CD4-positive, alpha-beta memory T cell (primary cell): ENCODE data around the gene ZNF526. TPM values are rescaled to one million over a fixed set of nuclear protein-coding genes. Genes with fewer than 3 reads are reported as not detected.

Experiments
- CTCF ChIA-PET: fragments of 350-600 bp; sonication (Branson Sonifier 250); formaldehyde crosslinking; loops from one replicate; lab custom pipeline; 2021; ENCODE audit warnings: inconsistent platforms; ENCODE audit not compliant: partially characterized antibody; lab: Charles Lee
- POLR2A ChIA-PET: fragments of 350-600 bp; sonication (Branson Sonifier 250); formaldehyde crosslinking; loops from one replicate; lab custom pipeline; 2021; ENCODE audit not compliant: partially characterized antibody; lab: Charles Lee
- DNase-seq, 5 donors: peaks; one replicate each; pipeline versions ENCODE4 v3.0.0 to v3.0.0-alpha.2; 2020 to 2022; ENCODE audit warnings: mixed read lengths in 1 of 5
- H3K27ac ChIP-seq: one replicate; pipeline ENCODE4 v1.7.0; 2013; ENCODE audit warnings: low read depth, low read length
- H3K27me3 ChIP-seq: 2 replicates; pipeline ENCODE4 v1.7.0; 2013; ENCODE audit warnings: mild to moderate bottlenecking, low read length, moderate library complexity; ENCODE audit not compliant: insufficient read depth
- H3K36me3 ChIP-seq: 2 replicates; pipeline ENCODE4 v1.7.0; 2013; ENCODE audit warnings: mild to moderate bottlenecking, low read length, moderate library complexity; ENCODE audit not compliant: insufficient read depth
- H3K4me1 ChIP-seq: 2 replicates; pipeline ENCODE4 v1.7.0; 2013; ENCODE audit warnings: mild to moderate bottlenecking, low read length, moderate library complexity; ENCODE audit not compliant: insufficient read depth
- H3K4me3 ChIP-seq, 2 donors: one replicate each; pipeline ENCODE4 v1.7.0; 2013; ENCODE audit warnings: low read length in 2 of 2, mild to moderate bottlenecking in 1 of 2
- H3K9me3 ChIP-seq, 2 donors: one replicate each; pipeline ENCODE4 v1.7.0; 2013; ENCODE audit warnings: low read length in 2 of 2, control low read depth in 1 of 2; ENCODE audit not compliant: control insufficient read depth in 1 of 2
- H3K27ac Mint-ChIP-seq, 7 donors: one replicate each; pipeline ENCODE4 v1.8.0; 2020 to 2021; ENCODE audit warnings: mixed read lengths in 7 of 7, mild to moderate bottlenecking in 6 of 7, inconsistent platforms in 3 of 7, moderate library complexity in 3 of 7
- H3K27me3 Mint-ChIP-seq, 2 donors: one replicate each; pipeline ENCODE4 v1.8.0; 2020 to 2021; ENCODE audit warnings: mixed read lengths in 2 of 2
- H3K36me3 Mint-ChIP-seq, 2 donors: one replicate each; pipeline ENCODE4 v1.8.0; 2020 to 2021; ENCODE audit warnings: mixed read lengths in 2 of 2, inconsistent platforms in 1 of 2, mild to moderate bottlenecking in 1 of 2
- H3K4me1 Mint-ChIP-seq, 4 donors: one replicate each; pipeline ENCODE4 v1.8.0; 2020 to 2021; ENCODE audit warnings: mixed read lengths in 4 of 4, mild to moderate bottlenecking in 1 of 4
- H3K4me3 Mint-ChIP-seq, 8 donors: one replicate each; pipeline ENCODE4 v1.8.0; 2020 to 2021; ENCODE audit warnings: mixed read lengths in 8 of 8, mild to moderate bottlenecking in 7 of 8, moderate library complexity in 6 of 8, inconsistent platforms in 3 of 8
- H3K9me3 Mint-ChIP-seq, 8 donors: one replicate each; pipeline ENCODE4 v1.8.0; 2020 to 2021; ENCODE audit warnings: mixed read lengths in 8 of 8, mild to moderate bottlenecking in 5 of 8, inconsistent platforms in 3 of 8, moderate library complexity in 1 of 8
- intact Hi-C: fragments of 100-400 bp; cut with micrococcal nuclease; formaldehyde crosslinking; loops from one replicate; pipeline ENCODE4 v1.15.1; 2023
- polyA plus RNA-seq, 2 donors: library from polyadenylated mRNA; unstranded; fragments of 300-500 nt; fragmentation: Illumina TruSeq; gene quantifications; one replicate each; pipeline ENCODE4 v1.2.3, GENCODE V29; 2021
- total RNA-seq, 2 experiments: library from RNA; stranded (reverse); gene quantifications; one replicate each; pipeline ENCODE4 v1.2.3, GENCODE V29; 2021

The ZNF526 gene
- total and polyA plus RNA-seq, 4 experiments from 2014 or later, result 2.3 to 28.8 (median 18.5) TPM

- H3K9me3 Mint-ChIP-seq, result peaks cover 0 to 4% (median 0%) of the 10 kb centered on the region in 8 donors
- POLR2A ChIA-PET, result interaction anchor here (0.6 to 9.0 kb wide), 23 partner anchors 8 to 383 kb away, joined by 3 to 139 read pairs (median 8); partner anchors contain the start of genes CIC, DEDD2, ERF and PAFAH1B3
- intact Hi-C loops, result loop anchor here (1.0 to 5.0 kb wide), 5 partner anchors 22 to 180 kb away; partner anchors contain the start of genes MEGF8 and ZNF526
- no peaks in the 10 kb centered on the region for H3K9me3 ChIP-seq
- peaks cover 26 to 68% (median 50%) of the 10 kb centered on the region in 4 donors for H3K4me1 Mint-ChIP-seq
- peaks cover 0 to 29% of the 10 kb centered on the region in 2 donors for H3K36me3 Mint-ChIP-seq
- no peaks in the 10 kb centered on the region for H3K27me3 Mint-ChIP-seq
- H3K27ac Mint-ChIP-seq, result peak overlapping the region; percentile 79 to 97 (median 89)
- DNase-seq, result no peak
- peak overlapping the region; percentile 89 for H3K27ac ChIP-seq
- H3K4me3 ChIP-seq, result peak overlapping the region in 1 of 2 donors; percentile 54
- peaks cover 18% of the 10 kb centered on the region for H3K36me3 ChIP-seq
- H3K27me3 ChIP-seq, result no peaks in the 10 kb centered on the region
- H3K4me3 Mint-ChIP-seq, result peak overlapping the region; percentile 82 to 97 (median 88)
- CTCF ChIA-PET, result interaction anchor here (1.0 to 8.1 kb wide), 8 partner anchors 12 to 109 kb away, joined by 4 to 77 read pairs (median 10); partner anchors contain the start of gene POU2F2
- peaks cover 55% of the 10 kb centered on the region for H3K4me1 ChIP-seq
Observed at GRCh38 chr19:42242069-42242511, 22.0 kb downstream of the ZNF526 start.

- H3K27ac ChIP-seq, result peak within 1 kb of the TSS; percentile 89
- Mint-ChIP-seq H3K27me3 (no peaks in the 10 kb centered on the region), H3K36me3 (peaks cover 0 to 29% of the 10 kb centered on the region in 2 donors), H3K9me3 (peaks cover 0 to 4% (median 0%) of the 10 kb centered on the region in 8 donors), H3K4me3 (peak within 1 kb of the TSS; percentile 90 to 99 (median 96)), H3K4me1 (peaks cover 26 to 69% (median 50%) of the 10 kb centered on the region in 4 donors), H3K27ac (peak within 1 kb of the TSS; percentile 86 to 99 (median 98))
- peak within 1 kb of the TSS; percentile 63 to 65 for H3K4me3 ChIP-seq
- peaks cover 18% of the 10 kb centered on the region for H3K36me3 ChIP-seq
- H3K4me1 ChIP-seq, result peaks cover 55% of the 10 kb centered on the region
- H3K27me3 ChIP-seq, result no peaks in the 10 kb centered on the region
- CTCF ChIA-PET, result interaction anchor here (0.7 to 8.1 kb wide), 15 partner anchors 9 to 133 kb away, joined by 3 to 77 read pairs (median 5); partner anchors contain the start of genes ERF, POU2F2 and ZNF526
- intact Hi-C loops, result loop anchor here (1.0 to 5.0 kb wide), 5 partner anchors 22 to 180 kb away; partner anchors contain the start of genes MEGF8 and ZNF526
- peak; percentile 96 to 100 (median 99) for DNase-seq
- POLR2A ChIA-PET, result interaction anchor here (0.6 to 9.0 kb wide), 26 partner anchors 8 to 383 kb away, joined by 3 to 139 read pairs (median 7); partner anchors contain the start of genes CIC, DEDD2, ERF and PAFAH1B3
- H3K9me3 ChIP-seq, result no peaks in the 10 kb centered on the region
Observed at GRCh38 chr19:42242512-42243409, 22.6 kb downstream of the ZNF526 start, which contains the start of gene GSK3A. TSS of gene GSK3A (minus strand) at chr19:42242602. CDS start at chr19:42242465, 137 bp downstream.

GRCh38 chr19:42244347-42245220 lies 24.5 kb downstream of the ZNF526 start:
- no peaks in the 10 kb centered on the region for H3K9me3 ChIP-seq
- peak overlapping the region; percentile 53 to 89 for H3K4me3 ChIP-seq
- H3K4me1 ChIP-seq, result peaks cover 47% of the 10 kb centered on the region
- Mint-ChIP-seq H3K9me3 (peaks cover 0 to 4% (median 0%) of the 10 kb centered on the region in 8 donors), H3K36me3 (peaks cover 0 to 25% of the 10 kb centered on the region in 2 donors), H3K27ac (peak overlapping the region; percentile 77 to 99 (median 99)), H3K4me3 (peak overlapping the region; percentile 94 to 99 (median 97)), H3K4me1 (peaks cover 26 to 62% (median 44%) of the 10 kb centered on the region in 4 donors), H3K27me3 (no peaks in the 10 kb centered on the region)
- peaks cover 9% of the 10 kb centered on the region for H3K36me3 ChIP-seq
- no peaks in the 10 kb centered on the region for H3K27me3 ChIP-seq
- ChIA-PET CTCF (interaction anchor here (1.0 to 8.1 kb wide), 13 partner anchors 8 to 136 kb away, joined by 3 to 77 read pairs (median 7); partner anchors contain the start of genes POU2F2 and ZNF526), POLR2A (interaction anchor here (0.8 to 9.0 kb wide), 16 partner anchors 9 to 111 kb away, joined by 3 to 139 read pairs (median 14); partner anchors contain the start of genes CIC, DEDD2, ERF and PAFAH1B3)
- peak; percentile 89 to 95 (median 91) for DNase-seq
- intact Hi-C loops, result loop anchor here (1.0 to 5.0 kb wide), 9 partner anchors 11 to 178 kb away; partner anchors contain the start of genes ERF and POU2F2
- H3K27ac ChIP-seq, result peak overlapping the region; percentile 89

GRCh38 chr19:42245231-42245630 lies 25.1 kb downstream of the ZNF526 start:
- Histone ChIP-seq H3K9me3 (no peaks in the 10 kb centered on the region), H3K4me3 (no peak overlapping the region), H3K36me3 (peaks cover 3% of the 10 kb centered on the region), H3K27me3 (no peaks in the 10 kb centered on the region), H3K27ac (peak overlapping the region; percentile 89), H3K4me1 (peaks cover 42% of the 10 kb centered on the region)
- ChIA-PET POLR2A (interaction anchor here (1.2 to 9.0 kb wide), 11 partner anchors 8 to 112 kb away, joined by 3 to 139 read pairs (median 20); partner anchors contain the start of genes CIC, DEDD2, ERF and PAFAH1B3), CTCF (interaction anchor here (1.0 to 8.1 kb wide), 7 partner anchors 15 to 135 kb away, joined by 4 to 77 read pairs (median 9); partner anchors contain the start of gene POU2F2)
- peaks cover 0 to 2% (median 0%) of the 10 kb centered on the region in 8 donors for H3K9me3 Mint-ChIP-seq
- no peak for DNase-seq
- H3K27me3 Mint-ChIP-seq, result no peaks in the 10 kb centered on the region
- H3K4me1 Mint-ChIP-seq, result peaks cover 24 to 56% (median 40%) of the 10 kb centered on the region in 4 donors
- peak overlapping the region; percentile 77 to 99 (median 99) for H3K27ac Mint-ChIP-seq
- intact Hi-C loops, result loop anchor here (2.0 kb wide), 1 partner anchor 156 kb away; no protein-coding TSS in a partner anchor
- H3K36me3 Mint-ChIP-seq, result peaks cover 0 to 21% of the 10 kb centered on the region in 2 donors
- H3K4me3 Mint-ChIP-seq, result peak overlapping the region in 6 of 8 donors; percentile 94 to 99 (median 96)

- Mint-ChIP-seq H3K4me3 (peak overlapping the region in 3 of 8 donors; percentile 22 to 42 (median 30)), H3K27me3 (no peaks in the 10 kb centered on the region), H3K27ac (peak overlapping the region in 4 of 7 donors; percentile 27 to 81 (median 78)), H3K9me3 (peaks cover 0 to 2% (median 0%) of the 10 kb centered on the region in 8 donors), H3K4me1 (peaks cover 18 to 57% (median 35%) of the 10 kb centered on the region in 4 donors), H3K36me3 (peaks cover 0 to 17% of the 10 kb centered on the region in 2 donors)
- Histone ChIP-seq H3K27ac (no peak overlapping the region), H3K4me1 (peaks cover 38% of the 10 kb centered on the region), H3K9me3 (no peaks in the 10 kb centered on the region), H3K27me3 (no peaks in the 10 kb centered on the region), H3K4me3 (no peak overlapping the region), H3K36me3 (no peaks in the 10 kb centered on the region)
- DNase-seq, result no peak
- intact Hi-C loops, result no loop called here
- POLR2A ChIA-PET, result interaction anchor here (0.9 to 9.0 kb wide), 5 partner anchors 23 to 34 kb away, joined by 3 to 139 read pairs (median 5); partner anchors contain the start of genes CIC, DEDD2 and ZNF526
- CTCF ChIA-PET, result interaction anchor here (0.5 to 8.1 kb wide), 8 partner anchors 24 to 138 kb away, joined by 3 to 77 read pairs (median 6); partner anchors contain the start of gene POU2F2
Observed at GRCh38 chr19:42246143-42246921, 26.2 kb downstream of the ZNF526 start.
